HUES6 (cell line): Measurements from ENCODE around the gene IMPDH1.
A peak's percentile ranks its signal among the peaks of the same experiment; 100 is the strongest.

Source experiments
- H3K27ac ChIP-seq: 2 replicates; pipeline ENCODE4 v1.7.0; 2013; ENCODE audit warnings: low read depth, mild to moderate bottlenecking, low read length, inconsistent platforms
- H3K27me3 ChIP-seq: 2 replicates; pipeline ENCODE4 v1.6.1; 2013; ENCODE audit warnings: low read length; ENCODE audit not compliant: control insufficient read depth, insufficient read depth
- H3K36me3 ChIP-seq: 2 replicates; pipeline ENCODE4 v1.6.1; 2013; ENCODE audit warnings: low read length; ENCODE audit not compliant: control insufficient read depth, insufficient read depth
- H3K4me1 ChIP-seq: 2 replicates; pipeline ENCODE4 v1.6.1; 2013; ENCODE audit warnings: low read length; ENCODE audit not compliant: control insufficient read depth, insufficient read depth
- H3K4me3 ChIP-seq: 2 replicates; pipeline ENCODE4 v1.5.1; 2013; ENCODE audit warnings: low read depth, low read length
- H3K9ac ChIP-seq: one replicate; pipeline ENCODE4 v1.6.1; 2013; ENCODE audit warnings: mild to moderate bottlenecking, low read length
- H3K9me3 ChIP-seq: 2 replicates; pipeline ENCODE4 v1.6.1; 2013; ENCODE audit warnings: low read depth, low read length; ENCODE audit not compliant: control insufficient read depth, insufficient read depth

The IMPDH1 gene

DNA sequence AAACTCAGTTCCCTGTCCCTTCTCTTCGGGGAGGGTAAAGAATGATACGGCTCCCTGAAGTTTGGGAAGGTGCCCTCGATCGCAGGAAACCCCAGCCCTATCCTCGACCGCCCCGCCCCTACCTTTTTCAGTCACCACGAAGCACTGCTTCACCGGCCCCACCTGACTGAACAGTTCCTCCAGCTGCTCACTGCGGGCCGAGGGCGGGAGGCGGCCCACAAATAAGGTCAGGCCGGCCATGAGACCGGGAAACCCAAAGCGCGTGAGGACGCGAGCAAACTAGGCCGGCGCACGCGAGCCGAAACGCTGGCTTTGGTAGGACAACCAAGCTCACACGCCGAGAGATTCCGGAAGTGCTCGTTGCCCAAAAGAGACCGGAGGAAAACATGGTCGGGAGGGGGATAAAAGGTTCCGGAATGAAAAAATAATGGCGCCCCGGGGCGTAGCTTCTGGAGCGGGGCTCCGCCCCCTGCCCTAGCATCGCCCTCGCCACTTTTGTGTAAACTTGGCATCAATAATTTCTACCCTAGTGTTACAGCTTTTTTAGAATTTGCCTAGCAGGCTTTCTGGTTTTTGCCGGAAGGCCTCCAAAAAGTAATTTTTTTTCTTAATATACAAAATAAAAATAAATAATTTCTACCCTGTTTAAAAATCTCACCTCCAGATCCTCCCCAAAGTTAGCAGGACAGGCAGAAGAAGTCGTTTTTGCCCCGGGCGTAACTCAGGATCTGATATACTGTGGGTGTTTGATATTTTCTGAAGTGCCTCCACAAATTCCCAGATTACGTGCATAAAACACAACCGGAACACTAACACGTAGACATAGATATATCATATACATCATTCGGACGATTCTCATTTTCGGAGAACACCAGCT is 66.0 kb downstream of the IMPDH1 start, which contains the start of gene RBM28:
RBM28 (minus strand) TSS at position 355 of the 877 bp plus-strand sequence; CDS start at position 240, 115 bp downstream.
- Histone ChIP-seq H3K27ac (peak within 1 kb of the TSS; percentile 21), H3K9ac (peak within 1 kb of the TSS; percentile 85), H3K9me3 (no peaks in the 10 kb centered on the region), H3K4me1 (peaks cover 5% of the 10 kb centered on the region; the same call in 1 of the 2 replicates), H3K27me3 (peaks cover 15% of the 10 kb centered on the region), H3K4me3 (peak within 1 kb of the TSS; percentile 75), H3K36me3 (peaks cover 11% of the 10 kb centered on the region)
